Measurements from ENCODE around the gene TTC6. TPM values are rescaled to one million over a fixed set of nuclear protein-coding genes. Genes with fewer than 3 reads are reported as not detected.

Gene TTC6
- polyA plus RNA-seq, 3 donors = not detected

DNA sequence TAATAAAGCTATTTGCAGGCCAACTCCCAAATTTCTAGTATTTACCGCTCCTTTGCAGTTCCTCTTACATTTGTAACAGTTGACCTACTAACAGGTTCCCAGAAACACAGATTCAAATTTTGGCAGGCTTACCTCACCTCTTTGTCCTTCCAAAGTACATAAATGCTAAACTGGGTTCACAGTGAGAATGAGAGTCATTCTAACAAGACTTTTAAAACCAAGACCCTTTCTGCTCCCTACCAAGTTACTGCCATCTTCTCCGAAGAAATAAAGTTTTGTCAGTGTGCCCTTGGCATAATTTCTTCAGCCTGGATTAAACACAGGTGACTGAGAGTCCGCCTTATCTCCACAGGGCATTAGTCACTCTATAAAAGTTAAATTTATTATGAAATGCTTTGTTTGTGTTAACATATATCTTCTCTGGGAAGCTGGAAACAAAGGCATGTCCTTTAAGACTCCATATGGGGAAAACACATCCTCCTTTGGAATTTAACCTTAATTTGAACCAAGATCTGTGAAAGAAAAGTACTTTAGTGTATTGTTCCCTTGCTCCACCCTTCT is 28.5 kb upstream of the TTC6 start:
- peaks cover 0 to 1% (median 0%) of the 10 kb centered on the region in 7 donors for H3K9me3 Mint-ChIP-seq
- Histone ChIP-seq H2AFZ (ENCODE audit: insufficient read depth, low read depth, low read length, poor library complexity, severe bottlenecking) (no peak overlapping the region), H3K9me3 (replicated peaks in 1 of 2; ENCODE audit: control insufficient read depth in 1 of 2, insufficient read depth in 1 of 2, low read length in 2 of 2) (no peaks in the 10 kb centered on the region), H3K4me2 (replicated peaks; ENCODE audit: extremely low read depth, low read length, poor library complexity, severe bottlenecking) (no peak overlapping the region), H3K36me3 (replicated peaks in 1 of 2; ENCODE audit: control insufficient read depth in 1 of 2, insufficient read depth in 2 of 2, low read length in 2 of 2) (no peaks in the 10 kb centered on the region), H4K20me1 (ENCODE audit: insufficient read depth, low read length) (no peaks in the 10 kb centered on the region), H3K4me3 (replicated peaks in 1 of 3; ENCODE audit: low read depth in 2 of 3, low read length in 3 of 3) (no peak overlapping the region), H3K9ac (ENCODE audit: insufficient read depth, low read length, poor library complexity, severe bottlenecking) (no peak overlapping the region), H3K79me2 (ENCODE audit: insufficient read depth, low read length) (no peaks in the 10 kb centered on the region), H3K4me1 (ENCODE audit: control insufficient read depth in 1 of 2, insufficient read depth in 2 of 2, low read length in 2 of 2) (no peaks in the 10 kb centered on the region), H3K27me3 (ENCODE audit: control insufficient read depth in 2 of 2, insufficient read depth in 2 of 2, low read length in 2 of 2) (no peaks in the 10 kb centered on the region), H3K27ac (ENCODE audit: low read depth in 1 of 2, low read length in 2 of 2) (no peak overlapping the region)
- H3K27ac Mint-ChIP-seq = no peak overlapping the region
- intact Hi-C loops (cut with micrococcal nuclease) = no loop called here
- H3K4me1 Mint-ChIP-seq = no peaks in the 10 kb centered on the region
- TF ChIP-seq, protein P1, sequence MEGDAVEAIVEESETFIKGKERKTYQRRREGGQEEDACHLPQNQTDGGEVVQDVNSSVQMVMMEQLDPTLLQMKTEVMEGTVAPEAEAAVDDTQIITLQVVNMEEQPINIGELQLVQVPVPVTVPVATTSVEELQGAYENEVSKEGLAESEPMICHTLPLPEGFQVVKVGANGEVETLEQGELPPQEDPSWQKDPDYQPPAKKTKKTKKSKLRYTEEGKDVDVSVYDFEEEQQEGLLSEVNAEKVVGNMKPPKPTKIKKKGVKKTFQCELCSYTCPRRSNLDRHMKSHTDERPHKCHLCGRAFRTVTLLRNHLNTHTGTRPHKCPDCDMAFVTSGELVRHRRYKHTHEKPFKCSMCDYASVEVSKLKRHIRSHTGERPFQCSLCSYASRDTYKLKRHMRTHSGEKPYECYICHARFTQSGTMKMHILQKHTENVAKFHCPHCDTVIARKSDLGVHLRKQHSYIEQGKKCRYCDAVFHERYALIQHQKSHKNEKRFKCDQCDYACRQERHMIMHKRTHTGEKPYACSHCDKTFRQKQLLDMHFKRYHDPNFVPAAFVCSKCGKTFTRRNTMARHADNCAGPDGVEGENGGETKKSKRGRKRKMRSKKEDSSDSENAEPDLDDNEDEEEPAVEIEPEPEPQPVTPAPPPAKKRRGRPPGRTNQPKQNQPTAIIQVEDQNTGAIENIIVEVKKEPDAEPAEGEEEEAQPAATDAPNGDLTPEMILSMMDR (IDR thresholded peaks at IDR 0.05) = no peak
- peaks cover 0 to 8% (median 3%) of the 10 kb centered on the region in 3 donors for H3K27me3 Mint-ChIP-seq (ENCODE audit: low read depth in 3 of 3)
- no peak for DNase-seq
- H3K36me3 Mint-ChIP-seq = no peaks in the 10 kb centered on the region
- WGBS (ENCODE audit: insufficient coverage) = 0% methylated on average over 1 of the region's 3 CpGs
- no peak overlapping the region for H3K4me3 Mint-ChIP-seq

DNA sequence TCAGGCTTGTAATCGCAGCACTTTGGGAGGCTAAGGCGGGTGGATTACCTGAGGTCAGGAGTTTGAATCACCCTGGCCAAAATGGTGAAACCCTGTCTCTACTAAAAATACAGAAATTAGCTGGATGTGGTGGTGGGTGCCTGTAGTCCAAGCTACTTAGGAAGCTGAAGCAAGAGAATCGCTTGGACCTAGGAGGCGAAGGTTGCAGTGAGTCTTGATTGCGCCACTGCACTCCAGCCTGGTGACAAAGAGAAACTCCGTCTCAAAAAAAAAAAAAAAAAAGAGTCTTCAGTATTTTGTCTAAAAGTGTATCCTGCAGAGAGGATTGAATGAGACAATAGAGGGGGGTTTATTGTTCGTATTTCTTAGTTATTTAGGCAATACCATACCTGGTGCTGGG is 25.7 kb upstream of the TTC6 start:
- Histone ChIP-seq H3K4me3 (replicated peaks in 1 of 3; ENCODE audit: low read depth in 2 of 3, low read length in 3 of 3) (no peak overlapping the region), H3K27me3 (ENCODE audit: control insufficient read depth in 2 of 2, insufficient read depth in 2 of 2, low read length in 2 of 2) (no peaks in the 10 kb centered on the region), H3K79me2 (ENCODE audit: insufficient read depth, low read length) (no peaks in the 10 kb centered on the region), H3K4me1 (ENCODE audit: control insufficient read depth in 1 of 2, insufficient read depth in 2 of 2, low read length in 2 of 2) (no peaks in the 10 kb centered on the region), H3K4me2 (replicated peaks; ENCODE audit: extremely low read depth, low read length, poor library complexity, severe bottlenecking) (no peak overlapping the region), H3K27ac (ENCODE audit: low read depth in 1 of 2, low read length in 2 of 2) (no peak overlapping the region), H3K9ac (ENCODE audit: insufficient read depth, low read length, poor library complexity, severe bottlenecking) (no peak overlapping the region), H4K20me1 (ENCODE audit: insufficient read depth, low read length) (no peaks in the 10 kb centered on the region), H3K9me3 (replicated peaks in 1 of 2; ENCODE audit: control insufficient read depth in 1 of 2, insufficient read depth in 1 of 2, low read length in 2 of 2) (no peaks in the 10 kb centered on the region), H2AFZ (ENCODE audit: insufficient read depth, low read depth, low read length, poor library complexity, severe bottlenecking) (no peak overlapping the region), H3K36me3 (replicated peaks in 1 of 2; ENCODE audit: control insufficient read depth in 1 of 2, insufficient read depth in 2 of 2, low read length in 2 of 2) (no peaks in the 10 kb centered on the region)
- no peak overlapping the region for H3K4me3 Mint-ChIP-seq
- H3K27me3 Mint-ChIP-seq (ENCODE audit: low read depth in 3 of 3) = peaks cover 0 to 10% (median 2%) of the 10 kb centered on the region in 3 donors
- H3K4me1 Mint-ChIP-seq = no peaks in the 10 kb centered on the region
- TF ChIP-seq, protein P1 (IDR thresholded peaks at IDR 0.05) = no peak
- H3K9me3 Mint-ChIP-seq = peaks cover 0 to 2% (median 1%) of the 10 kb centered on the region in 7 donors
- WGBS (ENCODE audit: insufficient coverage) = no CpG with 5 or more reads among the region's 7 CpGs
- H3K36me3 Mint-ChIP-seq = no peaks in the 10 kb centered on the region
- no peak for DNase-seq
- H3K27ac Mint-ChIP-seq = no peak overlapping the region
- intact Hi-C loops (cut with micrococcal nuclease) = no loop called here

All from CD14-positive monocyte (primary cell).